ENCODE data around the gene FAM219A.

GRCh38 chr9:34381323-34381722, 77.0 kb downstream of the FAM219A start:
- TF ChIP-seq ATF3 (CRISPR knock-in tag; conservative IDR thresholded peaks at IDR 0.05): no peak
- TF ChIP-seq NFYB (CRISPR knock-in tag; conservative IDR thresholded peaks at IDR 0.05; ENCODE audit: low read depth): no peak
- no peak for TF ChIP-seq CTCF (IDR thresholded peaks at IDR 0.05)
- TF ChIP-seq IRF2 (CRISPR knock-in tag; IDR thresholded peaks at IDR 0.05; ENCODE audit: borderline replicate concordance, low read depth): no peak
- no peak for TF ChIP-seq STAT6 (CRISPR knock-in tag; conservative IDR thresholded peaks at IDR 0.05; ENCODE audit: low read depth)
- no peak for TF ChIP-seq AFF4 (CRISPR knock-in tag; IDR thresholded peaks at IDR 0.05; ENCODE audit: borderline replicate concordance)
- no peak for TF ChIP-seq USF2 (CRISPR knock-in tag; IDR thresholded peaks at IDR 0.05)
- no peak for TF ChIP-seq MYBL2 (CRISPR knock-in tag; IDR thresholded peaks at IDR 0.05)
- TF ChIP-seq HMGA2 (CRISPR knock-in tag; IDR thresholded peaks at IDR 0.05): no peak
- TF ChIP-seq ZNF138 (CRISPR knock-in tag; conservative IDR thresholded peaks at IDR 0.05): no peak
